GM19452 (cell line): Measurements from ENCODE around the gene INTS11.

Experiments
- ATAC-seq: cut with Tn5 transposase; IDR thresholded peaks from one replicate; pipeline ENCODE4 v1.9.1; 2021; ENCODE audit not compliant: unreplicated experiment

INTS11 gene

GRCh38 chr1:1314678-1315335 is 9.7 kb downstream of the INTS11 start:
- ATAC-seq, result no peak

GRCh38 chr1:1314237-1314586 is 10.2 kb downstream of the INTS11 start:
- ATAC-seq, result no peak

- ATAC-seq, result no peak
These were observed 10.8 kb downstream of the INTS11 start for GRCh38 chr1:1313500-1314236.

DNA sequence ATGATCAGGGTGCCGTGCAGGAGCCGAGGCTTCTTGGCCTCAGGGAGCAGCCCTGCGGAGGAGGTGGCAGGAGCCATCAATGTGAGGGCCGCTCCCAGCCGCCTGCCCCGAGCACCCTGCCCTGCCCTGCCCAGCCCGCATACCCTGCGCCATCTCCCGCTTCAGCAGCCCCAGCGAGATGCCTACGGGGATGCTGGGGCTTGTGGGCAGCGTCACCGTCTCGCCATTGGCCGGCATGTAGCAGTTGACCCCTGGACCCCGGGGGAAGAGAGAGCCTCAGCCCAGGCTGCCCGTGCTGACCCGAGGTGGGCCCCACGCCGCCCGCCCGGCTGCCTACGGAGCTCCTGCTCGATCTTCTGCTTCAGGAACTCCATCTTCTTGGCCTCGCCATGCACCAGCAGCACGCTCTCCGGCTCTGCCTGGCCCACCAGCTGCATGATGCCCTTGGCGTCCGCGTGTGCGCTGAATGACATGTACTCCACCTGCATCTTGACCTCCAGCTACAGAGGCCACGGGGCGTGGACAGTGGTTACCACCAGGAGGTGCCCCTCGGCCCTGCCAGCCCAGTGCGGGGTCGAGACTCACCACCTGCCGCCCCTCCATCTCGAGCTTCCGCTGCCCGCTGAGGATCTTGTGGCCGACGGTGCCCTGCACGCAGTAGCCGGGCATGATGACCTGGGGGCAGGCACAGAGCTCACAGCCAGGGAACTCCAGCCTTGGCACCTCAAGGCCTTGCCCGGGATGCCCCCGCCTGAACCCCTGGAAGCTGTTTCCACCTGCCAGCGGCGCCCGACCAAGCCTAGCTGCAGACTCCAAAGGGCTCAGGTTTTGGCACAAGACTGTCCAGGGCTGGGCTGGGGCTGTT is 11.8 kb downstream of the INTS11 start:
- no peak for ATAC-seq

DNA sequence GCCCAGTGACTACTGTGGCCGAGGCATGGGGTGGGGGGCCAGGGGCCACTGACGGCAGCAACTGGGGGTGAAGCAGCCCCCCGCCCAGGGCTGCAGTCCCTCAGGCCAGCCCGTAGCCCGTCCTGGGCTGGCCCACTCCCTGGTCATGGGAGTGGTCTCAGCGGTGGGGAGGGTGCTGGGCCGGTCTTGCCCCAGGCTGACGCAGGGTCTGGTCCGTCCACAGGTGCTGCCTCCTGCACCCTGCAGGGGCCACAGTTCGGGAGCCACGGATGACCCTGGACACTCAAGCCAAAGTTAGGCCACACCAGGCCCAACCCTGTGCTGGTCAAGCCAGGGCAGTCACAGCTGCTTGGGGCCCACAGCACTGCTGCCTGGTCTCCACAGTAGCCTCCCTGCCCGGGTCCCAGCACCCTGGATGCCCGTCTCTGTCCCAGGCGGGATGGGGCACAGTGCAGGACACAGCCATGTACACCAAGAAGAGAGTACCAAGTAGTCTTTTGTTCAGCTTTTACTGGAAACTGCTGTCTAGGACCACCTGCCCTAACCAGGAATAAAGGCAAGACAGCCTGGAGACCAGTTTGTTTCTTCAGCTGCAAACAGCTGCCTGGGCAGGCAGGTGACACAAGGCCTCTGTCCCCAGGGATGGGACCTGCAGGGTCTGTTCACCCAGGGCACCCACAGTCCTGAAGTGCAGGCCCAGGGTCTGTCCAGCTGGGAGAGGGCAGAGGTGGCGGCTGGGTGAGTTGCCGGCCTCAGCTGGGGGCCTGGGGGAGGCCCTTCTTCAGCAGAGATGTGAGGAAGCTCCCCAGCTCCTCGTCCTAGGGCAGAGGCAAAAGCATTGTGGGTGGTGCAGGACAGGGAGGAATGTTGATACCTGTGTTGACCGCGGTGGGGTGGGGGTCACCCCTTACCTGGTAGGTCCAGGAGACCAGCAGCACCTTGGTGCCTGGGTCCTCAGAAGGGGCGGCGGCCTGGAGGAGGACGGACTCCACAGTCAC is 13.1 kb downstream of the INTS11 start:
- no peak for ATAC-seq

- no peak for ATAC-seq
These were observed 13.9 kb downstream of the INTS11 start for GRCh38 chr1:1310476-1311053.

DNA sequence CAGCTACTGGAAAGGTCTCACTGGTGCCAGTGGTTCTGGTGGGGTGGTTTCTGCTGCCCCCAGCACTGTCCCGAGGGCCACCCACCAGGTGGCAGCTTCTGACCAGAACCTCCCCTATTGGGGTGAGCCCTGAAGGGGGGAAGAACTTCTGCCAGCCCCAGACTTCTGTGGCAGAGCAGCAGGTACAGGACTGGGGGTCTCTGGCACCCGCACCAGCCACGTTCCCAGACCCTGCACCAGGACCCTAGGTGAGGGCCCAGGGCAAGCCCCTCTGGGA is 14.4 kb downstream of the INTS11 start:
- no peak for ATAC-seq

DNA sequence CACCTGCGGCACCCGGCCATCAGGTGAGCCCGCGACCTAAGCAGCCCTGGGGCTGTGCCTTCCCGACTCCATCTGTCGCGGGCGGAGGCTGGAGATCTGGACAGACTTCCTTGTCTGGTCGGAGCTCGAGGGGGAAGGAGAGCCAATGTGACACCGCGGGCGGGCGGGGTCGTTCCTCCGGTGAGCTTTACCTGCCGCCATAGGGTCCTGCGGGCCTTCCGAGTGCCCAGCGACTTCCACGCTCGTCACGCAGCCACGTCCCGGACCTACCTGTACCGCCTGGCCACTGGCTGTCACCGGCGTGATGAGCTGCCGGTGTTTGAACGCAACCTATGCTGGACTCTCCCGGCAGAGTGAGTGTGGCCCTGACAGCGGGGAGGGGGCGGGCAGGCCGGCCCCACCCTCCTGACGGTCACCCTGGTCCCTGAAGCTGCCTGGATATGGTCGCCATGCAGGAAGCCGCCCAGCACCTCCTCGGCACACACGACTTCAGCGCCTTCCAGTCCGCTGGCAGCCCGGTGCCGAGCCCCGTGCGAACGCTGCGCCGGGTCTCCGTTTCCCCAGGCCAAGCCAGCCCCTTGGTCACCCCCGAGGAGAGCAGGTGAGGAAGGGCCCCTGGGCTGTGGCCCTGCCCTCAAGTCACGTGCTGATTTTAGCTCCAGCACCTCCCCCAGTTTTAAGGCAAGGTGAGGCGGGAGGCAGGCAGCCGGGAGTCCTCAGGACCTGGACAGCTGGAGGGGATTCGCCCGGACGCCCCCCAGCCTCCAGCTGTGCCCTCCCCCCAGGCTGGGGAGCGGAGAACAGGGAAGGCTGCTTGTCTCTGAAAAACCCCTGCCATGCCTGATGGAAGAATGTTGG is 15.0 kb downstream of the INTS11 start:
- ATAC-seq, result no peak

- ATAC-seq, result peak; percentile 2
These were observed 15.7 kb downstream of the INTS11 start for GRCh38 chr1:1308756-1309250.

GRCh38 chr1:1307923-1308755 is 16.3 kb downstream of the INTS11 start, which contains the start of the genes ACAP3 and PUSL1:
Gene ACAP3, minus strand, starts transcription at chr1:1307930. Its CDS starts 115 bp downstream, at chr1:1307815.
Gene PUSL1, plus strand, starts transcription at chr1:1308597. Its CDS starts 47 bp downstream, at chr1:1308644.
- ATAC-seq, result peak; percentile 61

DNA sequence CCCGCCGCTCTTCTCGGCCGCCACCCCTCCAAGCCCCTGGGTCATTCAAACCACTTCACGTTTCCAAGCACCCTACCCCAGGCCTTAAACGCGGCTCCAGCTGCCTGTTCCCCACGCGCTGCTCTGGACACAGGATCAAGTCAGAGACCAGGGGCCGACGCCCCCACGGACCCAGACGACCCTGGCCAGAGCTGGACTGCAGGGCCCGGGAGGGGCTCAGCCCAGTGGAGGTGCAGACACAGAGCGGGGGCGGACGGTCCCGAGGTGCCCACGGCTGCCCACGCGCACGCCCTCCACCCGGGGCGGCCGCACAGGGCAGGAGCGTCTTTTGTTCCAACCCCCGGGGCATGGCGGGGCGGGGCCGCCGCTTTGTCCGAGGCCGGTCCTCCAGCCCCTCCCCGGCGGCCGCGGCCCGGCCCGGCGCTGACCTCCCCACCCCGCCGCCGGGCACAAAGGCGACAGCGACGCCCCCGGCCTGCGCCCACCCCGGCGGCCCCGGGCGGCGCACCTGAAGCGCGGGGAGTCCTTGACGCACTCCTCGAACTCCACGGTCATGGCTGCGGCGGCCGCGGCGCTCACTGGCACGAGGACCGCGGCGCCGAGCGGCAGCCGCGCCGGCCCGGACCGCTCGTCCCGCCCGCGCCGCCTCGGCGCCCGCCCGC is 17.1 kb downstream of the INTS11 start:
- peak; percentile 7 for ATAC-seq

GRCh38 chr1:1306661-1307260 is 17.7 kb downstream of the INTS11 start:
- ATAC-seq, result no peak

- ATAC-seq, result no peak
These were observed 18.3 kb downstream of the INTS11 start for GRCh38 chr1:1306070-1306660.

DNA sequence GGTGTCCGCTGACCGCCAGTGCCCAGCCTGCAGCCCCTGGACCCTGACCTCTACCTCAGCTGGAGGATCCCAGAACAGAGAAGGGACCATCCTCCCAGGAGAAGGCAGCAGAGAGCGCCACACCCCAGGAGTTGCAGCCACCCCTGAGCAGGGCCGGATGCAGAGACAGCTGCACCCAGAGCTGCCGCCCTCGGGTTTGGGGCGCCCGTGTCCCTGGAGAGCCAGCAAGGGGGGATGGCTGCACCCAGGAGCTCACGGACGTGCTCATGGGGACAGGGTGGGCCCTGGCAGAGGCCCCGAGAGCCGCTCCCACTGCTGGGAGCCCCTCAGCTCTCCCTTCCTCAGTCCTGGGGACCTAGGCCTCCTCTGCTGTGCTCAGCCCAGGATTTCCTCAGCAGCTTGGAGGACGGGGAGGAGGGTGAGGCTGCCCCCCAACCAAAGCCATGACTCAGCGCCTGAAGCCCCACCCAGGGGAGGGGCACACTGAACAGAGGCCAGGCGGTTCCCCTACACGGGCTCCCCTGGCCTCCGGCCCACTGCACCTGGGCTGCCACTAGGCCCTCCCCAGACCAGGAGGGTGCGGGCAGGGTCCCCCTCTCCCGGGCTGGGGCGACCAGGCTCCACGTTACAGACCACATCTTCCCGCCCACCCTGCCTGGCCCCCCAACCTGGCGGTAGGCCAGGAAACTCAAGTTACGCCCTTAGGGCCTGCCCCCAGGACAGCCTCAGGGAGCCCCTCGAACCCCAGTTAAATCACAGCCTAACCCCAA is 19.0 kb downstream of the INTS11 start:
- no peak for ATAC-seq

DNA sequence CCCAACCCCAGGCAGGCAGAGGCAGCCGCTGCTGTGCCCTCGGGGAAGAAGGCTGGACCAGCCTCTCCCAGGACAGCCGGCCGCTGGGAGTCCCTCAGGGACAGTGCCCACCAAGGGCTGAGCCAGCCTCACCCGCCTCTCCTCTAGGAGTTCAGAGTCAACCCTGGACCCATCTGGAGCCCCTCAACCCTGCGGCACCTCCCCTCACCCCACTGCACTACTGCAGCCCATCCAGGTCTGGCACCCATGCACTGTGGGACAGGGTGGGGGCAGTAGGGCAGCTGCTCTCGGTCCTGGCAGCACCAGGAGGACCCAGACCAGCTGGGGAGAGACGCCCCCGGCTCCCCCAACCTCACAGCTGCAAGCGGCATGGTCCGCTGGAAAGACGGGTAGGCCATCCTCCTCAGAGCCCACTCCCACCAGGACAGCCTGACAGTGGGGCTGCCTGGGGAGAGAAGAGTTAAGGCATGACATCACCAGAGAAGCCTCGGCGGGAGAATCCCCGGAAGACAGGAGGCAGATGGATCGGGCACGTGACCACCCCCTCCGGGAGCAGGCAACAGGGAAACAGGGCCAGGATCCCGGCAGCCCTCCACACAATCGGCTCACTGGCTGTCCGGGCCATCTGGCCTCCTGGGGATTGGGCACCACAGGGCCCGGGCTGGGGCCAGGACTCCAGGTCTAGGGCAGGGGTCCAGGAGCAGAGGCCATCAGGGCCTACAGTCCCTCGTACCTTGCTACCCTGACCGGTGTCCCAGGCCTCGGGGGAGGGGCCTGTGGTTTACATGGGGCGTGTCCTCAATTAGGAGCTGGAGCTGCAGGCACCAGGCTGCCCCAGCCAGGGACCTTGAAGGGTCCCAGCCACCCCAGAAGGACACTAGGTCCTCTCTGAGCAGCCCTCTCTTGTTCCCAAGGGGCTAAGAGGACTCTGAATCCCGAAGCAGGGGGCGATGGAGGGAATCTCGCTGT is 19.8 kb downstream of the INTS11 start:
- no peak for ATAC-seq
